GM21723 (cell line): ENCODE data around the gene INO80D.
"Not testable (repeated sequence)": the region's sequence is repeated elsewhere in the genome, so short reads cannot be mapped to it uniquely, and the experiment has no call there.

Experiments
- ATAC-seq: cut with Tn5 transposase; IDR thresholded peaks from one replicate; pipeline ENCODE4 v1.9.1; 2021; ENCODE audit warnings: mild to moderate bottlenecking, moderate library complexity; ENCODE audit not compliant: unreplicated experiment

The INO80D gene

DNA sequence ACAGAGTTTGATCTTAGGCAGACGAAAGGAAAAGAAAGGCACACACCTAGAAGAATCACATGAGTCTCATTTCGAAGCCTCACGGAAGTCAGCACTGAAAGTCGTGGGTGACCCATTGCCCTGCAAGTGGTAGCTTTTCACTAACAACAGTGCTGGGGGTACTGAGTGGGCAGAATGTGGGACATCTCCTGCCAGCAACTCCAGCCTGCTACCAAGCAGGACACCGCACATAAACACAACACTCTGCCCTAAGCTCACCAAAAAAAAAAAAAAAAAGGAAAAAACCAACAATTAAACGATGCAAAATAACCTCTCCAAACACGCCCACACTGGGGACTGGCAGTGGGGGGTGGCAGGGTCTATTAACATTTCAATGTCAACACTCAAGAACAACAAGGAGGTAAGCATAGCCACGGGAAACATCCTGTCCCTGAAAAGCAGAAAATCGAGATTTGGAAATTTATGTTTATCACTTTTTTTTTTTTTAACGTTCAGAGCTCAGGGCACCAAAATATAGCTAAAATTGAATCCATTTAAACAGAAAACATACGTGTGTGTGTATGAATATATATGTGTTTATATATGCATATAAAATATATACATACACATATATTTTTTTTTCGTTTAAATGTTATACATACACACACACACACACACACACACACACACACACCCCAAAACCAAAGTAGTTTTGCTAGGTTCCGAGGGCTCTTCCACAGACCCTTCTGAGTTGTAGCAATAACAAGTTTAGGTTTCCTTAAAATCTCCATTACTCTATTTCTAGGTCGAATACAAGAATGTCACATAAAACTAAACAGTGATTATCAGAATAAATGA lies 2.2 kb downstream of the INO80D start:
- ATAC-seq: no peak

DNA sequence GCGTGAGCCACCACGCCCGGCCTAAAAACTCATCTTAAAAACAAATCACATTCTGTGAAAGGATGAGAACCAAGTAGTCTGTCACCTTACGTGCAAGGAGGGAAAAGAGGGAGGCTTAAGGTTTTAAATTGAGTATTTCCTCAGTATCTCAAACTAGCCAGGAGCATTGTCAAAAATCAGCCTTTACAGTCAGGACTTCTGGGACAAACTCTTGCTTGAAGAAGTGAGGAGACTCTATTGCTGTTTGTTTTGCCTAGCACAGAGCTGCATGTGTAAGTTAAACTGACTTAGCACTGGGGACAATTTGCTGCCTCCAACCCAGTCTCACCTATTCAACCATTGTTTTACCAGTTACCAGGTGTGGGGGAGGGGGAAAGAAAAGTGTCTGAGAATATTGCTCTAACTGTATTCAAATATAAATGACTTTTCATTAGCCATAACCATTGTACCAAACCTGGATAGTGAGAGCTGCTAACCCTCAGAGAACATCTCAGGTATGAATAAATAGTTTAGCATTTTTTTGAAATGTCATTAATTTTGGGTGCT lies 3.6 kb downstream of the INO80D start:
- no peak for ATAC-seq

DNA sequence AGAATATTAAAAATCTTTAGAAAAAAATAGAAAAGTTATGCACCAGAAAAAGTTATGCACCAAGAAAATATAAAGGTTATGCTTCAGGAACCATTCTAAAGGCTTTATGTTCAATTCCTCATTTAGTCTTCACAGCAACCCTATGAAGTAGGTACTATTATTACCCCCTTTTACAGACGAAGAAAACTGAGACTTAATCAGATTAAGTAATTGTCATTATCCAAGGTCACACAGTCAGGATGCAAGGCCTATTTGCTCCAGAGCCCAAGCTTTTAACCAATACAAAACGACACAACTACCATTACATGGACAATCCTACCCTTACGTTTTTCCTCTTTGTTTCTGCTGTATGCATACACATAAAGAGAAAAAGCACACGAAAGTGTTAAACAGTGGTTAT lies 5.0 kb downstream of the INO80D start:
- ATAC-seq: no peak

GRCh38 chr2:206079699-206080465 lies 6.1 kb downstream of the INO80D start:
- ATAC-seq: no peak

- not testable (repeated sequence) for ATAC-seq
Observed at GRCh38 chr2:206077879-206078278, 8.1 kb downstream of the INO80D start.

- ATAC-seq: no peak
Observed at GRCh38 chr2:206075113-206075512, 10.9 kb downstream of the INO80D start.

- ATAC-seq: no peak
Observed at GRCh38 chr2:206071807-206072206, 14.2 kb downstream of the INO80D start.

GRCh38 chr2:206069417-206069816 lies 16.6 kb downstream of the INO80D start:
- ATAC-seq: no peak

DNA sequence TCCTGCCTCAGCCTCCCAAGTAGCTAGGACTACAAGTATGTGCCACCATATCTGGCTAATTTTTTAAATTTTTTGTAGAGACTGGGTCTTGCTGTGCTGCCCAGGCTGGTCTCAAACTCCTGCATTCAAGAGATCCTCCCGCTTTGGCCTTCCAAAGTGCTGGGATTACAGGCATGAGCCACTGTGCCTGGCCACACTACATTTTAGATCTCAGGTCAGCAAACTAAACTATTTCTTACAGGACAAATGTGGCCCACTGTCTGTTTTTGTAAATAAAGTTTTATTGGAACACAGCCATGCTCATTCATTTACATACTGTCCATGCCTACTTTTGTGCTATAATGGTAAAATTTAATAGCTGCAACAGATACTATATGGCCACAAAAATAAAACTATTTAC lies 17.8 kb downstream of the INO80D start:
- ATAC-seq: no peak

- no peak for ATAC-seq
Observed at GRCh38 chr2:206064077-206064476, 21.9 kb downstream of the INO80D start.

DNA sequence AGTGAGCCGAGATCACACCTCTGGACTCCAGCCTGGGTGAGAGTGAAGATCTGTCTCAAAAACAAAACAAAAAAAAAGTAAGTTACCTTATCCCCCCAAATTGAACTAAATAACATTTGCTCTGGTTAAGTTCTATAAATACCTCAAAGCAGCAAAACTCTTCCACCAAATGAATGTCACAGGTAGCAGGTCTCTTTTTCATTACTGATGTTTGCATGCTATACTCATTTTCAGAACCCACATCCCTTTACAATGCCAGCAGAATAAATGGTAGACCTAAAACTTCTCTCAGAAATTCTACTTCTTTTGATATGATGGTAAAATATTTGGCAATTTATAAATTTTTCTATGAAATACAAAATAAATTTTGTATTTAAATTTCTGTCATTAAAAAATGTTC lies 22.3 kb downstream of the INO80D start:
- ATAC-seq: no peak

DNA sequence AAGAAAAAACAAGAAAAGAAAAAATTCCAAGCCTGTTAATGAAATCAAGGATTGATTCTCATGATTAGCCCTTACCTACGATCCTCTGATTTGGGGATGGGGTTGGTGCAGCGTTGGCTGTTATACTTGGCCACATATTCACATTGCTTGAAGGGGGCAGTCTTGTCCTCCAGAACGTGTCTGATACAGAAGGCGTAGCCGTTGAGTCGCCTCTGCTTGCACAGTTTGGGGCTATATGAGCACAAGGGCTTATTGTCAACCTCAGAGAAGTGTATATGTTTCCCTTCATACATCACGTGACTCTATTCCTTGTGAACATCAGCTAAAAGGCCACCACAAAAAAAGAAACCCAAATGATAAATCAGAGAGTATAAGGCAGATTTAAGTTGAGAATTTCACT lies 23.2 kb downstream of the INO80D start:
- no peak for ATAC-seq

GRCh38 chr2:206056286-206056685 lies 29.7 kb downstream of the INO80D start:
- no peak for ATAC-seq

- no peak for ATAC-seq
Observed at GRCh38 chr2:206054952-206055351, 31.0 kb downstream of the INO80D start.

DNA sequence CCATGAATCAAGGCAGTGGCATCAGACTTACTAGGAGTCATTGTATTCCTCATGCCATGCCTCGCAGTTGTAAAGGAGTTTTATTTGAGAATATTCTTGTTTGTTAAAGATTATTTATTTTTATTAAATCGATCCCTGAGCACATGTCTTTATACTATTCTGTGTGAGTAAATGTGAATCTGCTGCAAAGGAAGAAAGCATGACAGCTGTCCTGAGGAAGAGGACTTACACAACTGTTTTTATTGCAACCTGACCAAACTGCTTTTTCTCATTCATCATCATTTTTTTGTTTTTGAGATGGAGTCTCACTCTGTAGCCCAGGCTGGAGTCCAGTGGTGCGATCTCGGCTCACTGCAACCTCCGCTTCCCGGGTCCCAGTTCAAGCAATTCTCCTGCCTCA lies 34.1 kb downstream of the INO80D start:
- no peak for ATAC-seq

- ATAC-seq: no peak
Observed at GRCh38 chr2:206049392-206049791, 36.6 kb downstream of the INO80D start.

- ATAC-seq: no peak
Observed at GRCh38 chr2:206045251-206045650, 40.7 kb downstream of the INO80D start.

GRCh38 chr2:206040525-206040924 lies 45.4 kb downstream of the INO80D start:
- no peak for ATAC-seq

DNA sequence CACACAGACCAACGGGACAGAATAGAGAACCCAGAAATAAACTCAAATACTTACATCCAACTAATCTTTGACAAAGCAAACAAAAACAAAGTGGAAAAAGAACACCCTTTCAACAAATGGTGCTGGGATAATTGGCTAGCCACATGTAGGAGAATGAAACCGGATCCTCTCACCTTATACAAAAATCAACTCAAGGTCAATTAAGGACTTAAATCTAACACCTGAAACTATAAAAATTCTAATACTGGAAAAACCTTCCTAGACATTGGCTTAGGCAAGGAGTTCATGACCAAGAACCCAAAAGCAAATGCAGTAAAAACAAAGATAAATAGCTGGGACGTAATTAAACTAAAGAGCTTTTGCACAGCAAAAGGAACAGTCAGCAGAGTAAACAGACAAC lies 50.6 kb downstream of the INO80D start:
- ATAC-seq: not testable (repeated sequence)

DNA sequence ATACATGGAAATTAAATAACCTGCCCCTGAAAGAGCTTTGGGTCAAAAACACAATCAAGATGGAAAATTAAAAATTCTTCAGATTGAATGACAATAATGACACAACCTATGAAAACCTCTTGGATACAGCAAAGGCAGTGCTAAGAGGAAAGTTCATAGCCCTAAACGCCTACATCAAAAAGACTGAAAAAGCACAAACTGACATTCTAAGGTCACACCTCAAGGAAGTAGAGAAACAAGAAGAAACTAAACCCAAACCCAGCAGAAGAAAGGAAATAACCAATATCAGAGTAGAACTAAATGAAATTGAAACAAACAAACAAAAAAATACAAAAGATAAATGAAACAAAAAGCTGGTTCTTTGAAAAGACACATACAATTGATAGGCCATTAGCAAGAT lies 52.5 kb downstream of the INO80D start:
- not testable (repeated sequence) for ATAC-seq

DNA sequence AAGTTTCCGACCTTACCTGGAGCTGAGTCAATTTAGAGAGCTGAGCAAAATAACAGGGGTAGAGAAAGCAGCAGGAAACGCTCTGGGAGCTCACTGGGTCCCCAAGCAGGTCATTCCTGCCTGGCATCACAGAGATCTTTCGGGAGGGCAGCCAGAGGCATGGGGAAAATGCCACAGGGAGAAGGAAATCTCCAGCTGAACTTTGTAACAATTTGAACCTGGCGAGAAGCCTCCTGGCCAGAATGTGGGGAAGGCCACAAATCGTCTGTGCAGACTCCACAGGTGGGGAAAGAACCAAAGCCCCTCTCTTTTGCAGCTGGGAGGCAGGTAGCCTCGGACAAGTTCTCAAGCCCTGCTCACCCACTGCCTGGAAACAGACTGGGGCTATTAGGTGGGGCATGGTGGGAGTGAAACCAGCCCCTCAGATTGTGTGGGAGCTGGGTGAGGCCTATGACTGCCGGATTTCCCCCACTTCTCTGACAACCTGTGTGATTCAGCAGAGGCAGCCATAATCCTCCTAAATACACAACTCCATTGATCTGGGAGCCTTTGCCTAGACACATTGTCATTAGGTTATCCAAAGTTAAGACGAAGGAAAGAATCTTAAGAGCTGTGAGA lies 53.9 kb downstream of the INO80D start:
- ATAC-seq: no peak
